ENCODE results near the gene VEGFB. TPM values are rescaled to one million over a fixed set of nuclear protein-coding genes. Genes with fewer than 3 reads are reported as not detected.

VEGFB gene
- total RNA-seq, result 10 to 100 TPM; 21.7 to 66.8 (median 42.5) TPM

GRCh38 chr11:64233913-64234586, at the start of gene VEGFB:
Gene VEGFB, plus strand, starts transcription at chr11:64234584. Its CDS starts 250 bp downstream, at chr11:64234834.
- peak within 1 kb of the TSS; percentile 52 to 91 (median 80) for H3K4me3 ChIP-seq
- peaks cover 0 to 19% (median 0%) of the 10 kb centered on the region in 3 donors for H3K36me3 ChIP-seq
- TF ChIP-seq CTCF (IDR thresholded peaks at IDR 0.05) (no peak), POLR2A (IDR thresholded peaks at IDR 0.05) (peak in 1 of 2 donors; percentile 13)
- H3K9me3 ChIP-seq, result no peaks in the 10 kb centered on the region
- H3K27ac ChIP-seq, result peak within 1 kb of the TSS; percentile 64 to 95 (median 83)
- peaks cover 0 to 64% (median 24%) of the 10 kb centered on the region in 4 donors for H3K4me1 ChIP-seq
- DNase-seq, result peak; percentile 81 to 90 (median 86)
- no peaks in the 10 kb centered on the region for H3K27me3 ChIP-seq

- Histone ChIP-seq H3K27ac (peak overlapping the region in 3 of 4 donors; percentile 91 to 97 (median 95)), H3K4me3 (peak overlapping the region; percentile 69 to 90 (median 72)), H3K36me3 (peaks cover 0 to 7% (median 0%) of the 10 kb centered on the region in 3 donors), H3K27me3 (no peaks in the 10 kb centered on the region), H3K4me1 (peaks cover 0 to 39% (median 8%) of the 10 kb centered on the region in 4 donors), H3K9me3 (no peaks in the 10 kb centered on the region)
- peak in 4 of 6 experiments; percentile 25 to 90 (median 76) for TF ChIP-seq CTCF (IDR thresholded peaks at IDR 0.05)
- TF ChIP-seq POLR2A (IDR thresholded peaks at IDR 0.05), result peak; percentile 99
- peak in 2 of 3 donors; percentile 75 to 93 for DNase-seq
Measured at GRCh38 chr11:64185175-64185692, 49.1 kb upstream of the VEGFB start.

GRCh38 chr11:64185693-64186491, 48.5 kb upstream of the VEGFB start, which contains the start of gene STIP1:
Gene STIP1, plus strand, starts transcription at chr11:64186171. Its CDS starts 91 bp downstream, at chr11:64186262.
- Histone ChIP-seq H3K27ac (peak within 1 kb of the TSS in 3 of 4 donors; percentile 93 to 97 (median 95)), H3K9me3 (no peaks in the 10 kb centered on the region), H3K4me3 (peak within 1 kb of the TSS; percentile 69 to 90 (median 72)), H3K27me3 (no peaks in the 10 kb centered on the region), H3K36me3 (peaks cover 0 to 7% (median 0%) of the 10 kb centered on the region in 3 donors), H3K4me1 (peaks cover 0 to 33% (median 8%) of the 10 kb centered on the region in 4 donors)
- DNase-seq, result peak; percentile 97 to 99 (median 98)
- peak in 4 of 6 experiments; percentile 33 to 63 (median 50) for TF ChIP-seq CTCF (IDR thresholded peaks at IDR 0.05)
- TF ChIP-seq POLR2A (IDR thresholded peaks at IDR 0.05), result peak; percentile 16 to 81

GRCh38 chr11:64186492-64187165, 47.8 kb upstream of the VEGFB start:
- H3K4me3 ChIP-seq, result no peak overlapping the region
- DNase-seq, result no peak

GRCh38 chr11:64192434-64192833, 42.0 kb upstream of the VEGFB start:
- no peaks in the 10 kb centered on the region for H3K9me3 ChIP-seq
- TF ChIP-seq CTCF (IDR thresholded peaks at IDR 0.05) (no peak), POLR2A (IDR thresholded peaks at IDR 0.05) (no peak)
- H3K4me1 ChIP-seq, result no peaks in the 10 kb centered on the region
- peaks cover 0 to 58% (median 9%) of the 10 kb centered on the region in 3 donors for H3K36me3 ChIP-seq
- DNase-seq, result no peak
- H3K27me3 ChIP-seq, result no peaks in the 10 kb centered on the region
- no peak overlapping the region for H3K27ac ChIP-seq
- no peak overlapping the region for H3K4me3 ChIP-seq

More at GRCh38 chr11:64186492-64187165, 47.8 kb upstream of the VEGFB start:
- peak overlapping the region in 2 of 4 donors; percentile 90 to 93 for H3K27ac ChIP-seq
- H3K4me1 ChIP-seq, result peaks cover 0 to 26% (median 4%) of the 10 kb centered on the region in 4 donors
- H3K9me3 ChIP-seq, result no peaks in the 10 kb centered on the region
- no peak for TF ChIP-seq POLR2A (IDR thresholded peaks at IDR 0.05)
- H3K36me3 ChIP-seq, result peaks cover 0 to 7% (median 0%) of the 10 kb centered on the region in 3 donors
- no peaks in the 10 kb centered on the region for H3K27me3 ChIP-seq

All from Peyer's patch (tissue), 4 donors.